Measurements from ENCODE around the gene TANGO2.

The TANGO2 gene

DNA sequence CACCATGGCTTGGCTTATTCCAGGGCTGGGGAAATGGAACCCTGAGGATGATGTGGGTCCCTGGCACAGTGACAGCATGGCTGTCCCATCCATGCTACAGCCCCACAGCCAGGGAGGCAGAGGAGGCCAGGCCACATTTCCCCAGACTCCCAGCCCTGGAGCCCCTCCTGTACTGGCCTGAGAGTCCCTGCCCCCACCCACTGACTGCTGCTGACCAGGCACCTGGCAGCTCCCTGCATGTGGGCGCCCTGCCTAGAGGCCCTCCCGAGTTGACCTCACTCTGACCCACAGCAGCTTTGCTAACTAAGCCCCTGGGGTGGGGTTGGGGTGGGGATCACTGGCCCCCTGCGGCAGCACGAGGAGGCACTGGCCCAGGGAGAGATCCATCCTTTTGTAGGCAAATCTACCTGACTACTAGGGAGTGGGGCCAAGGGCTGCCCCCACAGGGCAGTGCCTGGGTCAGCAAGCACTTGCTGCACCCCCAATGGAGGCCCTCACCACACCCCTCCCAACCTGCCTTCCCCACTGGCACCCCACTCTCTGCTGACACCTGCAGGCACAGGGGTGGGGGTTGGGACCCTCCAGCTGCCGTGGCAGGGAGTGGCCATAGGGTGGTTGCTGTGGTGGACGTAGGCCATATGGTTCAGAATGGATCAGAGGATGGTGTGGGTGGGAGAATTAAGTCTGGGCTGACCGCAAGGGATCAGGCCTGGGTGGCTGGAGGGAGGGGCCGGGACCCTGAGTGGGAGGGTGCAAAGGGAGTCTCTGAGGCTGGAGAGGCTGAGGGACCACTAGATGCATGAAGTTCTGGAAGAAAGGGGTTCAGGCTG, 21.7 kb upstream of the TANGO2 start:
- ATAC-seq (no peak), DNase-seq (ENCODE audit: low spot score in 2 of 2) (no peak)
- no peak overlapping the region for H3K4me3 Mint-ChIP-seq
- H3K9me3 Mint-ChIP-seq, result peaks cover 9% of the 10 kb centered on the region
- H3K4me1 Mint-ChIP-seq, result no peaks in the 10 kb centered on the region
- no peaks in the 10 kb centered on the region for H3K36me3 Mint-ChIP-seq
- H3K27ac Mint-ChIP-seq, result no peak overlapping the region

DNA sequence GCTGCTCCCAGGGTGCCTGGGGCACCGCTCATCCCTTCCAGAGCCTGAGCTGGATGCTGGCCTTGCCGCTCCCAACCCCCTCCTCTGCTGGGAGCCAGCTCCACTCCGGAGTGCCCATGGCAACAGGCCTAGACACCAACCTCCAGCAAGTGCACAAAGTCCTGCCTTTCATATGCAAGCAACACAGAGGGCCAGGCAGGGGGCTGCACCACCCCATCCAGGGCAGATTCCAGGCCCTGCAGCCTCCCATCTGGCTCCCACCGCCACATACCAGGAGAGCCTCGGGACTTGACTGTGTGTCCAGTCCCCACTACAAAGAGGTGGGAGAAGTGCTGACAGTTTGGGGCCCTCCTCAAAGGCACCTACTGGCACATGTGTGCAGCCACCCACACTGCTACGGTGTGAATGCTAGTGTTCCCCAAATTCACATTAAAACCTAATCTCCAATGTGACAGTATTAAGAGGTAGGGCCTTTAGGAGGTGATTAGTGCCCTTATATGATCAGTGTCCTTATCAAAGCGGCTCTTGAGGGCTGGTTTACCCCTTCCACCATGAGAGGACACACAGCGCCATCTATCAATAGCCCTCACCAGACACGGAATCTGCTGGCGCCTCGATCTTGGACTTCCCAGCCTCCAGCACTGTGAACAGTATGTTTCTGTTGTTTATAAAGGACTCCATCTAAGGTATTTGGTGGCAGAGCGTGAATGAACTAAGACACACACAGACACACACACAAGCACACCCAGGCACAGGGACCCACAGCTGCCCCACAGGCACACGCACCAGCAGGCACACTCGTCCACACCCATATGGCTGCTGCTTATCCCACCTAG, 20.4 kb upstream of the TANGO2 start:
- no peak for ATAC-seq
- no peak overlapping the region for H3K27ac Mint-ChIP-seq
- H3K4me1 Mint-ChIP-seq, result no peaks in the 10 kb centered on the region
- H3K9me3 Mint-ChIP-seq, result peaks cover 9% of the 10 kb centered on the region
- no peak for DNase-seq (ENCODE audit: low spot score in 2 of 2)
- H3K36me3 Mint-ChIP-seq, result no peaks in the 10 kb centered on the region
- H3K4me3 Mint-ChIP-seq, result no peak overlapping the region

DNA sequence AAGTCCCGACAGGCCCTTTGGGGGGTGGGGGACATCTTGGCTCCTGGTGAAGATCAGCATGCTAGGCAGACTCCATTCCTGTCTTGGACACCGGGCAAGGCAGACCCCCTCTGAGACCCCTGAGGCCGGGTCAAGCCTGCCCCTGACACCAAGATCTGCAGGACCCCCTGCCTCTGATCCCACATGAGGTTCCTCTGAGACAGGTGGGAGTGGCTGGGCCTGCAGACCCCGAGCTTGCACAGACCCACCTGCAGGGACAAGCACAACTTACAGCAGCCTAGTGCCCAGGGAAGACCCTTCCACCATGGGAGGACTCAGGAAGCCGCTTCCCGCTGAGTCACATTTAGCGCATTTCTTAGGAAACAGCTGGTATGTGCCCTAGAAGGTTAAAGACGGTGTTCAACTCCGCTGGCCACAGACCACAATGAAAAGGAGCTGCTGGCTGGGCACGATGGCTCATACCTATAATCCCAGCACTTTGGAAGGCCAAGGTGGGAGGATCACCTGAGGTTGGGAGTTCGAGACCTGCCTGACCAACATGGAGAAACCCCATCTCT, 19.8 kb upstream of the TANGO2 start:
- no peak for ATAC-seq
- peaks cover 9% of the 10 kb centered on the region for H3K9me3 Mint-ChIP-seq
- H3K4me3 Mint-ChIP-seq, result no peak overlapping the region
- no peak for DNase-seq (ENCODE audit: low spot score in 2 of 2)
- no peak overlapping the region for H3K27ac Mint-ChIP-seq
- H3K36me3 Mint-ChIP-seq, result no peaks in the 10 kb centered on the region
- no peaks in the 10 kb centered on the region for H3K4me1 Mint-ChIP-seq

DNA sequence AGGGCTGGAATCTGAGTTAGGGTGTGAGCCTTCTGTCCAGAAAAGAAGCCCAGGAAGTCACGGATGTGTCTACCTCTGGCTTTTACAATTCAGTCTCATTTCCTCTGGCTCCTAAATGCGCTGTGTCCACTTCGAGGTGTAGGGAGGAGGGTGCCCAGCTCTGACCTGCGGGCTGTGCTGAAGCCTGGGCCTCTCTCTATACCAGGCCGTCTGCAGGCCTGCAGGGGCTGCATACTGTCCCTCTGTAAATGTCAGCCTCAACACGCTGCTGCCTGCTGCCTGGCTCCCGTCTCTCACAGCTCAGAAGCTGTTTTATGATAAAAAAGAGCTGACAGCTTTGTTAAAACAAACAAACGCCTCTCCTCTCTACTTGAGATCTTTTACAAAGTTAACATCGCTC, 18.8 kb upstream of the TANGO2 start:
- no peak overlapping the region for H3K4me3 Mint-ChIP-seq
- H3K4me1 Mint-ChIP-seq, result no peaks in the 10 kb centered on the region
- no peak overlapping the region for H3K27ac Mint-ChIP-seq
- H3K36me3 Mint-ChIP-seq, result no peaks in the 10 kb centered on the region
- peaks cover 9% of the 10 kb centered on the region for H3K9me3 Mint-ChIP-seq
- ATAC-seq, result no peak
- no peak for DNase-seq (ENCODE audit: low spot score in 2 of 2)

DNA sequence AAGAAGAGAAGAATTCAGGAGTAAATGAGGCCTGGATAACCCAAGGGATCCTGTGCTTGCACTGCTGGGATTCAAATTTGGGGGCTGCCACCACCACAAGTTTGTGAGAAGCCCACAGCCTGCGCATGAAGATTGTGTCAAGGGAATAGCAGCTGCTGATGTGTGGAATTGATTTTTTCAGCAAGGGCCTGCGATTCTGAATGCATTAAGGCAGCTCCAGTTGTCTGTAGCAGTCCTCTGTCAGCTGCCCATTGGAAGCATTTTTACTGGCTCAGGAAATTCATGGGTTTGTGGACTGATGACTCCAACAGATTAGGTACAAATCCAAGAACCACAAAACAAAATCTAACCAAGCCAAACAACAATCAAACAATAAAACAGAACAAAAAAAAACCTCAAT, 18.3 kb upstream of the TANGO2 start:
- no peak for DNase-seq (ENCODE audit: low spot score in 2 of 2)
- H3K9me3 Mint-ChIP-seq, result peaks cover 9% of the 10 kb centered on the region

DNA sequence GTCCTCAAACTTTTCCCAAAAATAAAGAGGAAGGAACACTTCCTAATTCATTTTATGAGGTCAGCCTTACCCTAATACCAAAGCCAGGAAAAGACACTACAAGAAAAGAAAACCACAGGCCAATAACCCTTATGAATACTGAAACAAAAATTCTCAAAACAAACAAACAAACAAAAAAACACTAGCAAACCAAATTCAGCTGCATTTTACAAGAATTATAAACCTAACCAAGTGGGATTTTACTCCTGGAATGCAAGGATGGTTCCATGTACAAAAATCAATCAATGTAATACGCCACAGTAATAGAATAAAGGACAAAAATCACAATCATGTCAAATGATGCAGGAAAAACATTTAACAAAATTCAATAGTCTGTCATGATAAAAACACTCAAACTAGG, 17.6 kb upstream of the TANGO2 start:
- ATAC-seq (no peak), DNase-seq (ENCODE audit: low spot score in 2 of 2) (no peak)
- Mint-ChIP-seq H3K4me1 (no peaks in the 10 kb centered on the region), H3K27ac (no peak overlapping the region), H3K36me3 (no peaks in the 10 kb centered on the region), H3K9me3 (peaks cover 9% of the 10 kb centered on the region), H3K4me3 (no peak overlapping the region)

More for the DNA sequence above, 18.3 kb upstream of the TANGO2 start:
- Mint-ChIP-seq H3K4me3 (no peak overlapping the region), H3K36me3 (no peaks in the 10 kb centered on the region), H3K27ac (no peak overlapping the region), H3K4me1 (no peaks in the 10 kb centered on the region)
- no peak for ATAC-seq

DNA sequence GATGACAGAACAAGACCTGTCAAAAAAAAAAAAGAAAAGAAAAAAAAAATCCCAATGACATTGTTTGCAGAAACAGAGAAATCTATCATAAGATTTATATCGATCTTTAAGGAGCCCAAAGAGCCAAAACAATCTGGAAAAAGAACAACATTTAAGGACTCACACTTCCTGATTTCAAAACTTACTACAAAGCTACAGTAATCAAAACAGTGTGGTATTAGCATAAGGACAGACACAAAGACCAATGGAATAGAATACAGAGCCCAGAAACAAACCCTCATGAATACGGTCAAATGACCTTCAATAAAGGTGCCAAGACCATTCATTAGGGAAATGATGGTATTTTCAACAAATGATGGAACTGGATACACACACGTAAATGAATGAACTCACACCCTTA, 16.4 kb upstream of the TANGO2 start:
- no peak overlapping the region for H3K4me3 Mint-ChIP-seq
- no peaks in the 10 kb centered on the region for H3K36me3 Mint-ChIP-seq
- ATAC-seq (no peak), DNase-seq (ENCODE audit: low spot score in 2 of 2) (no peak)
- no peak overlapping the region for H3K27ac Mint-ChIP-seq
- peaks cover 9% of the 10 kb centered on the region for H3K9me3 Mint-ChIP-seq
- H3K4me1 Mint-ChIP-seq, result no peaks in the 10 kb centered on the region

DNA sequence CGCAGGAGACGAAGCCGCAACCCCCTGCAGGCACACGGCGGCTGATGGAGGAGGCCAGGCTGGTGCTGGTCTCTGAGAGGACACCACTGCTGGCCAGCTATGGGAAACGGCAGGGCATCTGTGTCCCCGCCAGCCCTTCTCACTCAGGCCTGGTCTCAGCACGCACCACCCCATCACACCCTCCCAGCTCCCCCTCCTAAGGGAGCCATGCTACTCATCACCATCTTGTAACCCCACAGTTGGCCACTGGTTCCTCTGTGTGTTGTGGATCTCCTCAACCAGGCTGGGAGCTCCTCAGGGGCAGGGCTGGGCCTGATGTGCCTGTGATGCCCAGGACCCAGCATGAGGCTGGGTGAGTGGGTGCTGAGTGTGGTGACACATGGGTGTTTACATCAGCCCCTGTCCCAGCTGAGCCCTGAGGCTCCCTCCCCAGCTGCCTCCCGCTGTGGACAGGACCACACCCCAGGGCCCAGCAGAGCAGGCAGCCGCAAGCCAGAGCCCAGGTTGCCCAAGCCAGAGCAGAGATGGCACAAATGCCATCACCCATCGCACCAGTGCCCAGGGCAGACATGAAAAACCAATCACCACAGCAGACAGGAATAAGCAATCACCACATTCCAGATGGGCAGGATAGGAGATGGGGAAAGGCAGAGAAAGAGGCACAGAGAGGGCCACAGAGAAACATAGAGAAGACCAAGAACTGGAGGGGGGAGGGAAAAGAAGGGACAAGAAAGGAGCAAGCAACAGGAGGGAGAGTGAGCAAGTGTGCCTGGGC, 12.5 kb upstream of the TANGO2 start:
- Mint-ChIP-seq H3K4me1 (no peaks in the 10 kb centered on the region), H3K27ac (peak overlapping the region; percentile 78), H3K36me3 (no peaks in the 10 kb centered on the region), H3K4me3 (no peak overlapping the region), H3K9me3 (peaks cover 6% of the 10 kb centered on the region)
- ATAC-seq (no peak), DNase-seq (ENCODE audit: low spot score in 2 of 2) (no peak)

DNA sequence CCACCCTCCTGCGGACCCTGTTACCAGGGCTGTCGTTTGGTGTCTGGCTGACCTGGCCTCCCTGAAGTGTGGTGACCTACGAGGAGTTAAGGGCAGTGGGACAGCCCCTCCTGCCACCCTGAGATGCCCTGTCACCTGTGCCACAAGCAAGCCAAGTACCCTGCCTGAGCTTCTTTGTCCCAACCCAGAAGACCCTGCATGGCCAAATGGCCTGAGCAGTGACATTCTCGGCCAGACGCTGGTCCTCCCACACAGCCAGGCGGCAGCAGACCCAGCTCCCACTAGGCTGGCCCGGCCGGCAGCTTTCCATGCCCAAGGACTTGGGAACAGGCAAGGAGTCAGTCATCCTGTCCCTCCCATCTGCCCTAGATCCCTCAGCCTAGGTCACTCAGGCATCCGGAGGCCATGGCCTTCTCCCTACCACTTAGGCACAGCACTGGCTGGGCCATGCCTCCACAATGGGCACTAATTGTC, 11.9 kb upstream of the TANGO2 start:
- ATAC-seq (no peak), DNase-seq (ENCODE audit: low spot score in 2 of 2) (no peak)
- H3K9me3 Mint-ChIP-seq, result no peaks in the 10 kb centered on the region
- no peak overlapping the region for H3K4me3 Mint-ChIP-seq
- H3K27ac Mint-ChIP-seq, result no peak overlapping the region
- H3K4me1 Mint-ChIP-seq, result no peaks in the 10 kb centered on the region
- no peaks in the 10 kb centered on the region for H3K36me3 Mint-ChIP-seq

DNA sequence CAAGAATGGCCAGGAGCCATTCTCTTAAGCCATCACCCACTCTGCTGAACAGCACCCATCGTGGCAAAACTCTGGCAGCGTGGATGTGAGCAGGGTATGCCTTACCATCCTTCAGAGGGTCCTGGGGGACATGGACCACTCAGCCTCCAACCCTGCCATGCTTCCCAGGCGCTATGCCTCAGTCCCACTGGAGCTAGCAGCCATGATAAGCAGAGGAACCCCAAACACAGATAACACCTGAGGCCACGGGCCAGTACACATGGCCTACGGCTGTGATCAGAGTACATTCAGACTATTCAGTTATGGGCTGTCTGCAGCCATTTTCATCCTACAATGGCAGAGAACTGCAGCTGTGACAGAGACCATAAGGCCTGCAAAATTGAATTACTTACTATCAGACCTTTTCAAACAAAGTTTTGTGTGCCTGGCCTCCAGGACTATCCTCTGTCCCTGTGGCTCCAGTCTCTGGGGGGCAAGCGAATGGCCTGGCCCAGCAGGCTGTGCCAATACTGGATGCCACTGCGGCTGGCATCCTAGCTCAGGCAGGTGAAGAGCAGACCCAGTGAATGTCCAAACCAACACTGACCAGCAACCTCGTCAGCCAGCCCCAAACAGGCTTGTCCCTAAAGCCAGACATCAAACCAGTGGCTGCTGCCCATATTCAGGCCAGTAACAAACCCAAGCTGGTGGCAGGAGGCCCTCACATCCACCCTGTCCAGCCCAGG, 11.2 kb upstream of the TANGO2 start:
- Mint-ChIP-seq H3K27ac (no peak overlapping the region), H3K4me1 (peaks cover 2% of the 10 kb centered on the region), H3K9me3 (no peaks in the 10 kb centered on the region), H3K4me3 (no peak overlapping the region), H3K36me3 (no peaks in the 10 kb centered on the region)
- no peak for ATAC-seq
- no peak for DNase-seq (ENCODE audit: low spot score in 2 of 2)

DNA sequence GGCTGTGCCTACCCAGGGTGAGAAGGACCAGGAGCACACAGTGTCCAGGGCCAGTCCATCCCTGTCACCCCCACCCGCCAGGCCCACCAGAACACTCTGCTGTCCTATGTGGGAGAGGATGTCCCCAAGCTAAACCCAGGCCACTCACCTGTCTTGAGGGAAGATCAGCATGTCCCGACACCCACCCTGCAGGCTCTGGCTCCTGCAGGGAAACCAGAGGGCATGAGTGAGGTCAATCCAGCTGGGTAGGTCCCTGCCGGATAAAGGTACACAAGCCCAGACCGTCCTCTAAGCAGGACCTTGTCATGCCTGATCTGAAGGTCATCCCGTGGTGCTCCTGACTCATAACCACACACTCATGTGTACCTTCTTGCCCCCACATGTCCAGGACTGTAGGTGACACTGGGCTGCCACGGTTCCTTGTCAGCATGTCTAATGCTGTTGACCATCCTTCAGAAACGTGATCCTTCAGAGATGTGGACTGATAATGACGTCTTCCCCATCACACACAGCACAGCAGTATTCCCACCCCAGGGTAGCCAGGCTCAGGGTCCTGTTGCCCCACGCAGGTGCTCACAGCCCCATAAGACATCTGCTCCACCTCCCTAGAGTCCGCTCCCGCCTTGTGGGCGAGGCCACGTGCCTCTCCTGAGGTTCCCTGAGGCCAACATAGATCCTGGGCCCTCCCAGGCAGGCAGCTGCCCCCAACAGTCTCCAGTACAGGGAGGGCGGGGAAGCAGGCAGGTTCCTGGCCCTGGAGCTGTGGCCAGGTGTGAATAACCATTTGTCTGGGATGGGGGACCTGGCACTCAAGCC, 10.4 kb upstream of the TANGO2 start:
- H3K27ac Mint-ChIP-seq, result no peak overlapping the region
- no peaks in the 10 kb centered on the region for H3K9me3 Mint-ChIP-seq
- H3K4me1 Mint-ChIP-seq, result peaks cover 10% of the 10 kb centered on the region
- no peak for ATAC-seq
- H3K36me3 Mint-ChIP-seq, result no peaks in the 10 kb centered on the region
- no peak overlapping the region for H3K4me3 Mint-ChIP-seq
- no peak for DNase-seq (ENCODE audit: low spot score in 2 of 2)

DNA sequence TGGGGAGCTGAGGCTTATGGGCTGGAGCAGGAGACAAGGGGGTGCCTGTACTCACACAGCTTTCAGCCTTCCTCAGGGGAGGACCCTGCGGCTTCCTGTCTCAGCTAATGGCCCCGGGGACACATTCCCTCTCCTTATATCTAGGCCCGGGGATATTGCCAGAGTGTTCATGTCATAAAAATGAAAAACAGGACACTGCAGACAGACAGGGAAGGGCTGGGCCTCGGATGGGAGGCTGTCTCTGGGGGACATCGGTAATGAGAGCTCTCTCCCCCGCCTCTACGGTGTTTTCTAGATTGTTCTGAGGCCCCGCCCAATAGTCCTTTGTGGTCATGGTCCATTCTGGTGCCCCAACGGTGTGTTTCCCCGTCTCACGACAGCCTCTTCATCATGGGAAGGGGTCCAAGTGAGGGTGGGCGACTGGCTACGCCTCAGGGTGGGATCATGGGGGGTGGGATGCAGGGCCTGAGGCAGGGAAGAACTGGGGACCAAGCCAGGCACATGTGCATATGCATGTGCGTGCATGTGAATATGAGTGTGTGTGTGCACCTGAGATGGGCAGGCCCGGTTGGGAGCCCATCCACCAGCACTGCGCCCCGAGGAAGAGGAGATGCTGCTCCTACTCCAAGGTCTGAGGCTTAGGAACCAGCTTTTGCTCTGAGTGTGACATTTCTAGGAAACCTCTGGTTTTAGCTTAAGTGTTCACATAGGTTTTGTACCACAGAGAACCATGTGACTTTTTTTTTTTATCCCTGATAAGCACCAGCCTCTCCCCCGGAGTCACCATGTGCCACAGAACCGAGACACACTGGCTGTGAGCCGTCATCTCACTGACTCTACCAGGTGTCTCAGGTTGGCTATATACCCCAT, 9.6 kb upstream of the TANGO2 start:
- Mint-ChIP-seq H3K27ac (no peak overlapping the region), H3K36me3 (no peaks in the 10 kb centered on the region), H3K4me3 (no peak overlapping the region), H3K4me1 (peaks cover 10% of the 10 kb centered on the region), H3K9me3 (no peaks in the 10 kb centered on the region)
- no peak for ATAC-seq
- no peak for DNase-seq (ENCODE audit: low spot score in 2 of 2)

DNA sequence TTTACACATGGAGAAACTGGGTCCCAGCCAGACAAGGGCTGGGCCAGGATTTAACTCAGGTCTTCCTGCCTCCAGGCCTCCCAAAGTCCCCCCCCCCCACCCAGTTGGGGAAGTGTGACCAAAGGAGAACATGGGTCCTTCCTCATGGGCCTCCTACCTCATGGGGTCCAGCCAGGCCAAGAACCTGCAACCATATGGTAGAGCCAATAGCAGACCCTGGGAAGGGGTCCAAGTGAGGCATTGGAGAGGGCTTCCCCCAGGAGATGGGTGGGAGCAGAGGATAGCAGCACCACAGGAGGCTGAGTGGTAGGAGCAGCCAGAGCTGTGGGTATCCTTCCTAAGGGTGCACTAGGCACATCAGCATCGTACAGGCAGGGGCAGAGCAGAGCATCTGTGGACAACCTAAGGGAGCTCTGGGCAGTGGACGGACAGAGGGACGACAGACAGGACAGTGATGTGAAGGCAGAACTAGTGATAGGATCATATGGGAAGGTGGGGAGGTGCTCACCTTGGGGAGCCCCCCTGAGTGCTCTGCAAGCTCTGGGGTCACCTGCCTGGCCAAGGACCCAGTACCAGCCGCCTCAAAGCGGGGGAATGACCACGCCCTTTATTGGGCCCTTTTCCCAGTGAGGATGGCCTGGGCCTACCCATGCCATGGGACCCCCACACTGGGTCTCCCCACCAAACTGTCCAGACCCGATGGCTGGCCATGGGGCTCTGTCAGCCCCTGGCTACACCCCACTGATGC, 8.7 kb upstream of the TANGO2 start:
- Mint-ChIP-seq H3K9me3 (no peaks in the 10 kb centered on the region), H3K36me3 (no peaks in the 10 kb centered on the region), H3K27ac (no peak overlapping the region), H3K4me3 (no peak overlapping the region), H3K4me1 (peaks cover 10% of the 10 kb centered on the region)
- DNase-seq (ENCODE audit: low spot score in 2 of 2) (no peak), ATAC-seq (no peak)

Measured in stimulated activated effector memory CD8-positive, alpha-beta T cell treated with anti-CD3 and anti-CD28 coated beads, Interleukin-12 subunit alpha, Interleukin-12 subunit beta, amount 100 ng/mL, for 72 hours (primary cell).